Measurements from ENCODE around the gene TASOR. TPM values are rescaled to one million over a fixed set of nuclear protein-coding genes. Genes with fewer than 3 reads are reported as not detected.

Gene TASOR
- total RNA-seq, 1 experiment from 2014 or later = 35.8 TPM

DNA sequence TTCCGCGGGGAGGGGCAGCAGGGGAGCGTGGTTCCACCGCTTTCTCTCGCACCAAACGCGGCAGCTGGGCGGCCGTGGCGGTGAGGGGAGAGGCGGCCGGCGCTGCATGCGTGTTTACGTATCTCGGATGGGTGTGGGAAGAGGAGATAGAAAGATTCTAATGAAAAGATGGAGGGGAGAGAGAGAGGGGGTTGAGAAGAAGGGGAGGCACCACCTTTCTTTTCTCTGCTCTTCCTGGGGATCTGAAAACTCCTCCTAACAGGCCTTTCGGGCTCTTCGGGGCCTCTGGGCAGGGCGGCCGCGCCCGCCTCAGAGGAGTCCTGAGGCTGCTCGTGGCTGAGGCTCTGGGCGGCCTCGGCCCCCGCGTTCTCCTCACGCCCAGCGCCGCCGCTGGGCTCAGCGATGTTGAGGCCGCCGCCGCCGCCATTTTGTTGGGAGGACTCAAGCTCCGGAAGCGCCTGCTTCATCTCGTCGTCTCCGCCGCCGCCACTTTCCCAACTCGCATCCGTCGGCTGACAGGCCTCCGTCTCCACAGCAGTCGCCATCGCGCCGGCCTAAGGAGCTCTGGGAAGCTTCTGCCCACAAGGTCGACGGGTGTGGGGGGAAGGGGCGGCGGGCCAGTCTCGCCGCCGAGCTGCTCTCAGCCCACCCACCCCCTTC lies 473 bp downstream of the TASOR start:
- CTCF ChIA-PET = interaction anchor here (0.6 to 1.0 kb wide), 3 partner anchors 9 to 117 kb away, joined by 3 read pairs; no protein-coding TSS in a partner anchor
- ATAC-seq = peak; percentile 78
- TF ChIP-seq YY1 (IDR thresholded peaks at IDR 0.05; ENCODE audit: extremely low read depth, insufficient replicate concordance, low read depth, low read length) = peak; percentile 87
- TF ChIP-seq CEBPB (IDR thresholded peaks at IDR 0.05; ENCODE audit: low read depth) = no peak
- TF ChIP-seq, protein P1, sequence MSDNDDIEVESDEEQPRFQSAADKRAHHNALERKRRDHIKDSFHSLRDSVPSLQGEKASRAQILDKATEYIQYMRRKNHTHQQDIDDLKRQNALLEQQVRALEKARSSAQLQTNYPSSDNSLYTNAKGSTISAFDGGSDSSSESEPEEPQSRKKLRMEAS (IDR thresholded peaks at IDR 0.05) = peak; percentile 69
- TF ChIP-seq EGR1 (IDR thresholded peaks at IDR 0.05; ENCODE audit: low read depth) = 0 out of 2 replicates have a peak, but pooled peaks have one; percentile 28
- TF ChIP-seq ZFX (IDR thresholded peaks at IDR 0.05) = peak; percentile 79
- no peak for TF ChIP-seq FOSL1 (IDR thresholded peaks at IDR 0.05; ENCODE audit: low read depth)
- TF ChIP-seq SIN3A (IDR thresholded peaks at IDR 0.05; ENCODE audit: low read depth) = peak; percentile 58
- intact Hi-C loops (cut with micrococcal nuclease) = no loop called here
- DNase-seq (ENCODE audit: low read depth, low spot score) = no peak
- POLR2A ChIA-PET = interaction anchor here (1.3 to 1.4 kb wide), 2 partner anchors 9 to 14 kb away, joined by 3 to 8 read pairs; no protein-coding TSS in a partner anchor
- H3K36me3 ChIP-seq (ENCODE audit: control insufficient read depth in 1 of 2, insufficient read depth in 2 of 2, low read length in 2 of 2) = 0 out of 4 replicates have a peak, but pooled peaks cover 0 to 3% of the 10 kb centered on the region in 2 experiments
- H2AFZ ChIP-seq (ENCODE audit: low read depth, low read length, poor library complexity, severe bottlenecking) = no peak overlapping the region
- peaks cover 6 to 15% of the 10 kb centered on the region in 2 experiments for H3K4me1 ChIP-seq (ENCODE audit: control insufficient read depth in 1 of 2, insufficient read depth in 2 of 2, low read length in 2 of 2)
- H3K27ac ChIP-seq (ENCODE audit: low read depth, low read length) = peak overlapping the region; percentile 98
- peak overlapping the region; percentile 74 for H3K4me2 ChIP-seq (ENCODE audit: low read length)
- no peaks in the 10 kb centered on the region for H4K20me1 ChIP-seq (ENCODE audit: insufficient read depth)
- peaks cover 44% of the 10 kb centered on the region for H3K79me2 ChIP-seq (ENCODE audit: insufficient read depth, low read length)
- RAD21 ChIA-PET (ENCODE audit: low non-redundant PET in 1 of 2, low total read pairs in 2 of 2, uncharacterized antibody in 2 of 2, unreplicated experiment in 2 of 2) = interaction anchor here in 1 of 2 experiments (0.6 kb wide), 1 partner anchor 136 kb away, joined by 3 read pairs; no protein-coding TSS in a partner anchor
- H3K9ac ChIP-seq (ENCODE audit: low read length) = peak overlapping the region; percentile 84
- H3K4me3 ChIP-seq (replicated peaks in 1 of 2; ENCODE audit: low read depth in 1 of 2, low read length in 2 of 2) = peak overlapping the region; percentile 63 to 66
- 0 out of 2 replicates have a peak, but pooled peaks cover 2% of the 10 kb centered on the region for H3K9me2 ChIP-seq (ENCODE audit: insufficient read depth)
- no peaks in the 10 kb centered on the region for H3K27me3 ChIP-seq (ENCODE audit: insufficient read depth, low read length)
- H3K9me3 ChIP-seq (ENCODE audit: control insufficient read depth in 1 of 2, insufficient read depth in 1 of 2, low read depth in 1 of 2, low read length in 2 of 2) = peaks cover 0 to 12% of the 10 kb centered on the region in 2 experiments; a peak in 1 of 4 replicates
- TSS peak; percentile 83 for BruUV-seq (replicated peaks)

DNA sequence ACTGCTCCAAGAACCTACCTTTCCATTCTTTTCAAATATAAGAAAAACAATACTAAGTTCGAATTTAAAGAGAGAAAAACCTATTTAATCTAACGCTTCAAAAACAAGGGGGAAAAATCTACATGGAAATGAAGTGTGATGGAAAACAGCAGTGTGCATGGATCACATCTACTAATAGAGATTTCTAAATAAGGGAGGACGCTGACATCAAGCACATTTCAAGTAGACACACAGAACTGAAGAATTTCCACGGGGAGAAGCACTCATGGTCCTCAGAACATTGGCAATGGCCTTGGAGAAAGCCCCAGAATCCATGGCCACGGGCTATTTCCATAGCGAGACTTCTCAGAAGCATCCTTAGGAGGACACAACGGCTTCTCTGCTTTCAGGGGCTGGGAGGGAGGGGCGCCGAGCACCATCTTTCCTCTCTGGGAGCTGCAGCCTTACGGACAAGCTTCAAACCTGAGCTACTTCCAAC lies 1.0 kb downstream of the TASOR start:
- POLR2A ChIA-PET = interaction anchor here (1.3 to 1.4 kb wide), 2 partner anchors 9 to 14 kb away, joined by 3 to 8 read pairs; no protein-coding TSS in a partner anchor
- H4K20me1 ChIP-seq (ENCODE audit: insufficient read depth) = no peaks in the 10 kb centered on the region
- peak overlapping the region; percentile 98 for H3K27ac ChIP-seq (ENCODE audit: low read depth, low read length)
- BruUV-seq (replicated peaks) = no TSS peak
- peak overlapping the region; percentile 63 to 66 for H3K4me3 ChIP-seq (replicated peaks in 1 of 2; ENCODE audit: low read depth in 1 of 2, low read length in 2 of 2)
- intact Hi-C loops (cut with micrococcal nuclease) = no loop called here
- peaks cover 50% of the 10 kb centered on the region for H3K79me2 ChIP-seq (ENCODE audit: insufficient read depth, low read length)
- H3K9ac ChIP-seq (ENCODE audit: low read length) = peak overlapping the region; percentile 84
- DNase-seq (ENCODE audit: low read depth, low spot score) (no peak), ATAC-seq (no peak)
- no peaks in the 10 kb centered on the region for H3K27me3 ChIP-seq (ENCODE audit: insufficient read depth, low read length)
- H3K36me3 ChIP-seq (ENCODE audit: control insufficient read depth in 1 of 2, insufficient read depth in 2 of 2, low read length in 2 of 2) = 0 out of 4 replicates have a peak, but pooled peaks cover 0 to 3% of the 10 kb centered on the region in 2 experiments
- RAD21 ChIA-PET (ENCODE audit: low non-redundant PET in 1 of 2, low total read pairs in 2 of 2, uncharacterized antibody in 2 of 2, unreplicated experiment in 2 of 2) = no interaction called here
- H3K4me1 ChIP-seq (ENCODE audit: control insufficient read depth in 1 of 2, insufficient read depth in 2 of 2, low read length in 2 of 2) = peaks cover 6 to 15% of the 10 kb centered on the region in 2 experiments
- H3K4me2 ChIP-seq (ENCODE audit: low read length) = peak overlapping the region; percentile 74
- H3K9me2 ChIP-seq (ENCODE audit: insufficient read depth) = 0 out of 2 replicates have a peak, but pooled peaks cover 2% of the 10 kb centered on the region
- H2AFZ ChIP-seq (ENCODE audit: low read depth, low read length, poor library complexity, severe bottlenecking) = no peak overlapping the region
- peaks cover 0 to 12% of the 10 kb centered on the region in 2 experiments; a peak in 1 of 4 replicates for H3K9me3 ChIP-seq (ENCODE audit: control insufficient read depth in 1 of 2, insufficient read depth in 1 of 2, low read depth in 1 of 2, low read length in 2 of 2)
- CTCF ChIA-PET = interaction anchor here (0.8 to 1.0 kb wide), 2 partner anchors 9 to 117 kb away, joined by 3 read pairs; no protein-coding TSS in a partner anchor
- TF ChIP-seq JUND (IDR thresholded peaks at IDR 0.05) (no peak), POLR2AphosphoS5 (IDR thresholded peaks at IDR 0.05; ENCODE audit: low read depth, low read length) (no peak), ZFX (IDR thresholded peaks at IDR 0.05) (no peak), ELF1 (IDR thresholded peaks at IDR 0.05; ENCODE audit: borderline replicate concordance, low read depth) (no peak), CBX3 (IDR thresholded peaks at IDR 0.05; ENCODE audit: low read depth) (no peak), SIN3A (IDR thresholded peaks at IDR 0.05; ENCODE audit: low read depth) (no peak), YY1 (IDR thresholded peaks at IDR 0.05; ENCODE audit: extremely low read depth, insufficient replicate concordance, low read depth, low read length) (no peak), EZH2phosphoT487 (IDR thresholded peaks at IDR 0.05; ENCODE audit: borderline replicate concordance) (no peak), CEBPB (IDR thresholded peaks at IDR 0.05; ENCODE audit: low read depth) (no peak)
- TF ChIP-seq, protein P2, sequence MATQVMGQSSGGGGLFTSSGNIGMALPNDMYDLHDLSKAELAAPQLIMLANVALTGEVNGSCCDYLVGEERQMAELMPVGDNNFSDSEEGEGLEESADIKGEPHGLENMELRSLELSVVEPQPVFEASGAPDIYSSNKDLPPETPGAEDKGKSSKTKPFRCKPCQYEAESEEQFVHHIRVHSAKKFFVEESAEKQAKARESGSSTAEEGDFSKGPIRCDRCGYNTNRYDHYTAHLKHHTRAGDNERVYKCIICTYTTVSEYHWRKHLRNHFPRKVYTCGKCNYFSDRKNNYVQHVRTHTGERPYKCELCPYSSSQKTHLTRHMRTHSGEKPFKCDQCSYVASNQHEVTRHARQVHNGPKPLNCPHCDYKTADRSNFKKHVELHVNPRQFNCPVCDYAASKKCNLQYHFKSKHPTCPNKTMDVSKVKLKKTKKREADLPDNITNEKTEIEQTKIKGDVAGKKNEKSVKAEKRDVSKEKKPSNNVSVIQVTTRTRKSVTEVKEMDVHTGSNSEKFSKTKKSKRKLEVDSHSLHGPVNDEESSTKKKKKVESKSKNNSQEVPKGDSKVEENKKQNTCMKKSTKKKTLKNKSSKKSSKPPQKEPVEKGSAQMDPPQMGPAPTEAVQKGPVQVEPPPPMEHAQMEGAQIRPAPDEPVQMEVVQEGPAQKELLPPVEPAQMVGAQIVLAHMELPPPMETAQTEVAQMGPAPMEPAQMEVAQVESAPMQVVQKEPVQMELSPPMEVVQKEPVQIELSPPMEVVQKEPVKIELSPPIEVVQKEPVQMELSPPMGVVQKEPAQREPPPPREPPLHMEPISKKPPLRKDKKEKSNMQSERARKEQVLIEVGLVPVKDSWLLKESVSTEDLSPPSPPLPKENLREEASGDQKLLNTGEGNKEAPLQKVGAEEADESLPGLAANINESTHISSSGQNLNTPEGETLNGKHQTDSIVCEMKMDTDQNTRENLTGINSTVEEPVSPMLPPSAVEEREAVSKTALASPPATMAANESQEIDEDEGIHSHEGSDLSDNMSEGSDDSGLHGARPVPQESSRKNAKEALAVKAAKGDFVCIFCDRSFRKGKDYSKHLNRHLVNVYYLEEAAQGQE (IDR thresholded peaks at IDR 0.05; ENCODE audit: low read depth) = no peak
- TF ChIP-seq, protein P1 (IDR thresholded peaks at IDR 0.05) = no peak
- TF ChIP-seq, protein P3, sequence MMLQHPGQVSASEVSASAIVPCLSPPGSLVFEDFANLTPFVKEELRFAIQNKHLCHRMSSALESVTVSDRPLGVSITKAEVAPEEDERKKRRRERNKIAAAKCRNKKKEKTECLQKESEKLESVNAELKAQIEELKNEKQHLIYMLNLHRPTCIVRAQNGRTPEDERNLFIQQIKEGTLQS (IDR thresholded peaks at IDR 0.05) = no peak
